ENCODE data around the gene PRR13.
A peak's percentile ranks its signal among the peaks of the same experiment; 100 is the strongest.

- TF ChIP-seq, protein P1, sequence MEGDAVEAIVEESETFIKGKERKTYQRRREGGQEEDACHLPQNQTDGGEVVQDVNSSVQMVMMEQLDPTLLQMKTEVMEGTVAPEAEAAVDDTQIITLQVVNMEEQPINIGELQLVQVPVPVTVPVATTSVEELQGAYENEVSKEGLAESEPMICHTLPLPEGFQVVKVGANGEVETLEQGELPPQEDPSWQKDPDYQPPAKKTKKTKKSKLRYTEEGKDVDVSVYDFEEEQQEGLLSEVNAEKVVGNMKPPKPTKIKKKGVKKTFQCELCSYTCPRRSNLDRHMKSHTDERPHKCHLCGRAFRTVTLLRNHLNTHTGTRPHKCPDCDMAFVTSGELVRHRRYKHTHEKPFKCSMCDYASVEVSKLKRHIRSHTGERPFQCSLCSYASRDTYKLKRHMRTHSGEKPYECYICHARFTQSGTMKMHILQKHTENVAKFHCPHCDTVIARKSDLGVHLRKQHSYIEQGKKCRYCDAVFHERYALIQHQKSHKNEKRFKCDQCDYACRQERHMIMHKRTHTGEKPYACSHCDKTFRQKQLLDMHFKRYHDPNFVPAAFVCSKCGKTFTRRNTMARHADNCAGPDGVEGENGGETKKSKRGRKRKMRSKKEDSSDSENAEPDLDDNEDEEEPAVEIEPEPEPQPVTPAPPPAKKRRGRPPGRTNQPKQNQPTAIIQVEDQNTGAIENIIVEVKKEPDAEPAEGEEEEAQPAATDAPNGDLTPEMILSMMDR (IDR thresholded peaks at IDR 0.05) = no peak
- peak; percentile 83 to 97 (median 96) for TF ChIP-seq POLR2A (IDR thresholded peaks at IDR 0.05)
Observed at GRCh38 chr12:53441040-53441833, at the start of gene PRR13.

Measured in body of pancreas (tissue), 4 donors.